Neural progenitor cell (in vitro differentiated cells): ENCODE data around the gene OVCA2.

Source experiments
- EZH2phosphoT487 ChIP-seq: fragments of 200-600 bp; sonication (generic); IDR thresholded peaks from 2 replicates; pipeline ENCODE4 v1.6.1; 2017; ENCODE audit warnings: antibody characterized with exemption
- TF ChIP-seq, protein P1 (sequence below): fragments of 200-600 bp; sonication (generic); IDR thresholded peaks from 2 replicates; pipeline ENCODE4 v1.5.1; 2017; ENCODE audit warnings: antibody characterized with exemption, mild to moderate bottlenecking

DNA sequence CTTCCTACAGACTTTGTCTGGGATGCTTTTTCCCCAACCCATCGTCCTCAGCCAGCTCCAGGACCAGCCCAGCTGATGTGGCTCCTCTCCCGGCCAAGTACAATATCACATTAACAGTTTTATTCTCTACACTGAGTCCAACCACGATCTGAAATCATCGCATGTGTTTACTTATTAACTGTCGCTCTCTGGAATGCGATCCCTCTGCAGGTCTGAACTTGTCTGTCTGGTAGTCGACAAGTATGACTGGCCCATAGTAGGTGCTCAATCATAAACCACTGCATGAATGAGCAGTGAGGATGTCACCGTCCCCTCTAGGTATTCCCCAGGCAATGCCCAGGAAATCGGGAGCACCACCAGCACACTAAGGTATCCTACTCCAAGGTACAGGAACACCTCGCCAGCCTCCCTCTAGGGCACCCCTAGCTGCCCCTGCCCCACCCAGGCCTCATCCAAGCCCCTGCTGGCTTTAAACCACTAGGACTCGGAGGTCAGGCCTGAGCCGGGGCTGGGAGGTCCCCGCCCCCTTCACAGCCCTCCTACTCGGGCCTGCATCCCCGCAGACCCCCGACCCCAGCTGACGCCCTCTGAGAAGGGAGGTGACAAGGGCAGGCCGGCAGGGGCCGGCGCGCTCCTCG, 44.4 kb upstream of the OVCA2 start:
- TF ChIP-seq, protein P1, sequence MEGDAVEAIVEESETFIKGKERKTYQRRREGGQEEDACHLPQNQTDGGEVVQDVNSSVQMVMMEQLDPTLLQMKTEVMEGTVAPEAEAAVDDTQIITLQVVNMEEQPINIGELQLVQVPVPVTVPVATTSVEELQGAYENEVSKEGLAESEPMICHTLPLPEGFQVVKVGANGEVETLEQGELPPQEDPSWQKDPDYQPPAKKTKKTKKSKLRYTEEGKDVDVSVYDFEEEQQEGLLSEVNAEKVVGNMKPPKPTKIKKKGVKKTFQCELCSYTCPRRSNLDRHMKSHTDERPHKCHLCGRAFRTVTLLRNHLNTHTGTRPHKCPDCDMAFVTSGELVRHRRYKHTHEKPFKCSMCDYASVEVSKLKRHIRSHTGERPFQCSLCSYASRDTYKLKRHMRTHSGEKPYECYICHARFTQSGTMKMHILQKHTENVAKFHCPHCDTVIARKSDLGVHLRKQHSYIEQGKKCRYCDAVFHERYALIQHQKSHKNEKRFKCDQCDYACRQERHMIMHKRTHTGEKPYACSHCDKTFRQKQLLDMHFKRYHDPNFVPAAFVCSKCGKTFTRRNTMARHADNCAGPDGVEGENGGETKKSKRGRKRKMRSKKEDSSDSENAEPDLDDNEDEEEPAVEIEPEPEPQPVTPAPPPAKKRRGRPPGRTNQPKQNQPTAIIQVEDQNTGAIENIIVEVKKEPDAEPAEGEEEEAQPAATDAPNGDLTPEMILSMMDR, result no peak
- TF ChIP-seq EZH2phosphoT487, result no peak
